Measurements from ENCODE around the gene TFEB. TPM values are rescaled to one million over a fixed set of nuclear protein-coding genes. Genes with fewer than 3 reads are reported as not detected.

The TFEB gene
- total RNA-seq, 1 donor, result 3.0 TPM

DNA sequence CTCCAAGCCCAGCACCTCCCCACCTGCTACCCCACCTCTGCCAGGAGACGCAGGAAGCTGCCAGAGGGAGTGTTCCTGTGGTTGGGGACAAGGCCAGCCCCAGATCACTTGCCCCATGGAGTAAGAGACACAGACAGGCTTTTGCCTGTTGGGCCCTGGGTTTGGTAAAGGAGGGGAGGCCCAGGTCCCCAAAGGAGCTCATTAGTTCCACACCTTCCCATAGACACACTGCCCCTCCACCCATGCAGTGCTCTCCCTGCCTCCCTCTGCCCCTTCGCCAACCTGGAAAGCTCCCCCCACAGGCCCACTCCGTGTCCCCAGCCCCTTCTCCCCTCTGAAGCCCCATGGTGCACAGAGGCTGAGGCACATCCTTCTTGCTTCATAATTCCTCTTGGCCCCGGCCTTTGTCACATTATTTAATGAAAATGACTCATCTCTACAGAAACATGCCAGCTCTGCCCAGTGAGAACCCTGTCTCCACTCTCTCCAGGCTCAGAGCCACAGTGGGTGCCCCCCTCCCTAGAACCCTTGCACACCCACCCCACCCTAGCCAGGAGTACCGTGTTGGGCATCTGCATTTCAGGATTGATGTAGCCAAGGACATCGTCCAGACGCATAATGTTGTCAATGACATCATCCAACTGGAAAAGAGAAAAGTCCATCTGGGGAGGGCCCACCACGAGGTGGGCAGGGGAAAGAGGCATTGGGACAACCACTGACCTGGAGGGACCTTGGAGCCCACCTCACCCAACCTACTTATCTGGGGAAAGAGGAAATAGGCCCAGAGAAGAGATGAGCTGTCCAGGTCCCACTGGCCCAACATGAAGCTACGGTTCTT, 46.0 kb downstream of the TFEB start:
- no peak for DNase-seq (ENCODE audit: low read depth)
- TF ChIP-seq, protein P1, sequence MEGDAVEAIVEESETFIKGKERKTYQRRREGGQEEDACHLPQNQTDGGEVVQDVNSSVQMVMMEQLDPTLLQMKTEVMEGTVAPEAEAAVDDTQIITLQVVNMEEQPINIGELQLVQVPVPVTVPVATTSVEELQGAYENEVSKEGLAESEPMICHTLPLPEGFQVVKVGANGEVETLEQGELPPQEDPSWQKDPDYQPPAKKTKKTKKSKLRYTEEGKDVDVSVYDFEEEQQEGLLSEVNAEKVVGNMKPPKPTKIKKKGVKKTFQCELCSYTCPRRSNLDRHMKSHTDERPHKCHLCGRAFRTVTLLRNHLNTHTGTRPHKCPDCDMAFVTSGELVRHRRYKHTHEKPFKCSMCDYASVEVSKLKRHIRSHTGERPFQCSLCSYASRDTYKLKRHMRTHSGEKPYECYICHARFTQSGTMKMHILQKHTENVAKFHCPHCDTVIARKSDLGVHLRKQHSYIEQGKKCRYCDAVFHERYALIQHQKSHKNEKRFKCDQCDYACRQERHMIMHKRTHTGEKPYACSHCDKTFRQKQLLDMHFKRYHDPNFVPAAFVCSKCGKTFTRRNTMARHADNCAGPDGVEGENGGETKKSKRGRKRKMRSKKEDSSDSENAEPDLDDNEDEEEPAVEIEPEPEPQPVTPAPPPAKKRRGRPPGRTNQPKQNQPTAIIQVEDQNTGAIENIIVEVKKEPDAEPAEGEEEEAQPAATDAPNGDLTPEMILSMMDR (IDR thresholded peaks at IDR 0.05; ENCODE audit: insufficient read depth, low read depth, low read length), result no peak
- H3K4me3 ChIP-seq (ENCODE audit: low read depth, low read length), result no peak overlapping the region

DNA sequence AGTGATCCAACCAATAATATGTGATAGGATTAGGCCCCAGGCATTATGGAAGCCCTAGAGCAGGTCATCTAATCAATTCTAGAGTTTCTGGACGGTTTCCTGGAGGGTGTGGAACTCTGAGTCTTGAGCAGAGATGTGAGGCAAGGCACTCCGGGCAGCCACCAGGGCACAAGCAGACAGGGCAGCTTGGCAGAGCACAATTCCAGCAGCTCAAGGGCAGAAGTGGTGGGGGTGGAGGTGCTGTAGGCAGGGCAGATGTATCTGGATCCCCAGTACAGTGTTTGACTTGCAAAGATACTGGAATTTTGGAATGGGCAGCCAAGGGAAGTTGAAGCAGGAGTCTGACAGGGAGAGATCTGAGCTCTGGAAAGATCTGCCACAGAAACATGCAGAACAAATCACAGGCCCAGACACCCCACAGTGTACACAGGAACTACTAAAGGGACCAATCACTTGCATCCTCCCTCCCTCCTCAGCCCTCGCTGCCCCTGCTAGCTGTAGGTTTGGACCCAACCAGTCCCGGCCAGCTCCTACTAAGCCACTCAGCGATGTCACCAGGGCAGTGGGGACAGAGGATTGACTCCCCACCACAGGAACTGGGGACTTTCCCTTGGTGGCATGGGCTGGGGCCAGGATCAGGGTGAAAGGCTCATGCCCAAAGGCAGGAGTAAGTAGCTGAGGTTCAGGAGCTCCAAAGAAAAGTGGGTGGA, 47.0 kb downstream of the TFEB start:
- no peak for DNase-seq (ENCODE audit: low read depth)
- H3K4me3 ChIP-seq (ENCODE audit: low read depth, low read length), result no peak overlapping the region
- TF ChIP-seq, protein P1 (IDR thresholded peaks at IDR 0.05; ENCODE audit: insufficient read depth, low read depth, low read length), result no peak

GRCh38 chr6:41687501-41688175, 47.8 kb downstream of the TFEB start:
- no peak for DNase-seq (ENCODE audit: low read depth)
- H3K4me3 ChIP-seq (ENCODE audit: low read depth, low read length), result no peak overlapping the region
- TF ChIP-seq, protein P1 (IDR thresholded peaks at IDR 0.05; ENCODE audit: insufficient read depth, low read depth, low read length), result no peak

- TF ChIP-seq, protein P1 (IDR thresholded peaks at IDR 0.05; ENCODE audit: insufficient read depth, low read depth, low read length), result no peak
- no peak overlapping the region for H3K4me3 ChIP-seq (ENCODE audit: low read depth, low read length)
- DNase-seq (ENCODE audit: low read depth), result no peak
Observed at GRCh38 chr6:41685641-41686380, 49.6 kb downstream of the TFEB start.

GRCh38 chr6:41684311-41685180, 50.9 kb downstream of the TFEB start:
- DNase-seq (ENCODE audit: low read depth), result no peak
- H3K4me3 ChIP-seq (ENCODE audit: low read depth, low read length), result no peak overlapping the region
- TF ChIP-seq, protein P1 (IDR thresholded peaks at IDR 0.05; ENCODE audit: insufficient read depth, low read depth, low read length), result no peak

Data from fibroblast of villous mesenchyme (primary cell).